ENCODE measurements around the gene OR2J2.

DNA sequence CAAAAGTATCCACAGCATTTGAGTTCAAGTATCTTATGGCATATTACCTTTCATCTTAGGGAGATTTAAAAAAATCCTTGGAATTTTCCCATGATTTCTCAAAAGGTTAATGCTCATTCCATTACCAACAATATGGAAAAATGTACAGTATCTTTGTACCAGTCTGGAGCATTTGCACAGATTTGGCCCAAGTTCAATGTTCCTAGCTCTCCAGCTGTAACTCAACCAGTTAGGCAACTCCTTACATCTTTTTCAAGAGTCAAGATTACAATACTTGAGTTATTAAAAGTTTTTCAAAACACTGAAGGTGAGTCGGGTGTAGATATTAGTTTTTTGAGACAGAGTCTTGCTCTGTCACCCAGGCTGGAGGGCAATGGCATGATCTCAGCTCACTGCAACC is 1.0 kb downstream of the OR2J2 start:
- TF ChIP-seq, protein P1, sequence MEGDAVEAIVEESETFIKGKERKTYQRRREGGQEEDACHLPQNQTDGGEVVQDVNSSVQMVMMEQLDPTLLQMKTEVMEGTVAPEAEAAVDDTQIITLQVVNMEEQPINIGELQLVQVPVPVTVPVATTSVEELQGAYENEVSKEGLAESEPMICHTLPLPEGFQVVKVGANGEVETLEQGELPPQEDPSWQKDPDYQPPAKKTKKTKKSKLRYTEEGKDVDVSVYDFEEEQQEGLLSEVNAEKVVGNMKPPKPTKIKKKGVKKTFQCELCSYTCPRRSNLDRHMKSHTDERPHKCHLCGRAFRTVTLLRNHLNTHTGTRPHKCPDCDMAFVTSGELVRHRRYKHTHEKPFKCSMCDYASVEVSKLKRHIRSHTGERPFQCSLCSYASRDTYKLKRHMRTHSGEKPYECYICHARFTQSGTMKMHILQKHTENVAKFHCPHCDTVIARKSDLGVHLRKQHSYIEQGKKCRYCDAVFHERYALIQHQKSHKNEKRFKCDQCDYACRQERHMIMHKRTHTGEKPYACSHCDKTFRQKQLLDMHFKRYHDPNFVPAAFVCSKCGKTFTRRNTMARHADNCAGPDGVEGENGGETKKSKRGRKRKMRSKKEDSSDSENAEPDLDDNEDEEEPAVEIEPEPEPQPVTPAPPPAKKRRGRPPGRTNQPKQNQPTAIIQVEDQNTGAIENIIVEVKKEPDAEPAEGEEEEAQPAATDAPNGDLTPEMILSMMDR (IDR thresholded peaks at IDR 0.05), result no peak
- TF ChIP-seq POLR2AphosphoS5 (IDR thresholded peaks at IDR 0.05), result no peak
- no peak for TF ChIP-seq POLR2A (IDR thresholded peaks at IDR 0.05)
- no peak for TF ChIP-seq EP300 (IDR thresholded peaks at IDR 0.05)
